ENCODE results near the gene MPRIP.

Gene MPRIP

GRCh38 chr17:17035920-17036523 lies 6.2 kb upstream of the MPRIP start:
- H3K9ac ChIP-seq (ENCODE audit: low read length), result no peak overlapping the region
- no peaks in the 10 kb centered on the region for H3K36me3 ChIP-seq (ENCODE audit: control insufficient read depth, low read depth, low read length)
- no peaks in the 10 kb centered on the region for H3K4me1 ChIP-seq (ENCODE audit: control insufficient read depth, low read depth, low read length)
- H3K4me3 ChIP-seq (ENCODE audit: low read length), result no peak overlapping the region
- H3K27me3 ChIP-seq (ENCODE audit: control insufficient read depth, insufficient read depth, low read length), result peaks cover 3% of the 10 kb centered on the region
- no peak overlapping the region for H3K27ac ChIP-seq (ENCODE audit: low read length)
- no peaks in the 10 kb centered on the region for H3K9me3 ChIP-seq (ENCODE audit: control insufficient read depth, low read depth, low read length)

- Histone ChIP-seq H3K36me3 (ENCODE audit: control insufficient read depth, low read depth, low read length) (no peaks in the 10 kb centered on the region), H3K27me3 (ENCODE audit: control insufficient read depth, insufficient read depth, low read length) (peaks cover 8% of the 10 kb centered on the region), H3K9me3 (ENCODE audit: control insufficient read depth, low read depth, low read length) (no peaks in the 10 kb centered on the region), H3K4me3 (ENCODE audit: low read length) (no peak overlapping the region), H3K27ac (ENCODE audit: low read length) (no peak overlapping the region), H3K4me1 (ENCODE audit: control insufficient read depth, low read depth, low read length) (peaks cover 2% of the 10 kb centered on the region), H3K9ac (ENCODE audit: low read length) (no peak overlapping the region)
These were observed 5.7 kb upstream of the MPRIP start for GRCh38 chr17:17036524-17036998.

- peaks cover 9% of the 10 kb centered on the region for H3K27me3 ChIP-seq (ENCODE audit: control insufficient read depth, insufficient read depth, low read length)
- H3K36me3 ChIP-seq (ENCODE audit: control insufficient read depth, low read depth, low read length), result no peaks in the 10 kb centered on the region
- H3K27ac ChIP-seq (ENCODE audit: low read length), result no peak overlapping the region
- peaks cover 21% of the 10 kb centered on the region for H3K4me1 ChIP-seq (ENCODE audit: control insufficient read depth, low read depth, low read length)
- H3K9ac ChIP-seq (ENCODE audit: low read length), result no peak overlapping the region
- no peaks in the 10 kb centered on the region for H3K9me3 ChIP-seq (ENCODE audit: control insufficient read depth, low read depth, low read length)
- H3K4me3 ChIP-seq (ENCODE audit: low read length), result no peak overlapping the region
These were observed 2.3 kb upstream of the MPRIP start for GRCh38 chr17:17039911-17040310.

- H3K27me3 ChIP-seq (ENCODE audit: control insufficient read depth, insufficient read depth, low read length), result peaks cover 9% of the 10 kb centered on the region
- H3K9ac ChIP-seq (ENCODE audit: low read length), result no peak overlapping the region
- no peaks in the 10 kb centered on the region for H3K36me3 ChIP-seq (ENCODE audit: control insufficient read depth, low read depth, low read length)
- peaks cover 25% of the 10 kb centered on the region for H3K4me1 ChIP-seq (ENCODE audit: control insufficient read depth, low read depth, low read length)
- H3K9me3 ChIP-seq (ENCODE audit: control insufficient read depth, low read depth, low read length), result no peaks in the 10 kb centered on the region
- no peak overlapping the region for H3K27ac ChIP-seq (ENCODE audit: low read length)
- H3K4me3 ChIP-seq (ENCODE audit: low read length), result no peak overlapping the region
These were observed 1.2 kb upstream of the MPRIP start for GRCh38 chr17:17041018-17041521.

GRCh38 chr17:17041571-17042383 lies 480 bp upstream of the MPRIP start:
- peaks cover 25% of the 10 kb centered on the region for H3K4me1 ChIP-seq (ENCODE audit: control insufficient read depth, low read depth, low read length)
- peaks cover 9% of the 10 kb centered on the region for H3K27me3 ChIP-seq (ENCODE audit: control insufficient read depth, insufficient read depth, low read length)
- H3K9ac ChIP-seq (ENCODE audit: low read length), result no peak overlapping the region
- H3K36me3 ChIP-seq (ENCODE audit: control insufficient read depth, low read depth, low read length), result no peaks in the 10 kb centered on the region
- no peaks in the 10 kb centered on the region for H3K9me3 ChIP-seq (ENCODE audit: control insufficient read depth, low read depth, low read length)
- peak overlapping the region; percentile 58 for H3K4me3 ChIP-seq (ENCODE audit: low read length)
- no peak overlapping the region for H3K27ac ChIP-seq (ENCODE audit: low read length)

- no peak overlapping the region for H3K27ac ChIP-seq (ENCODE audit: low read length)
These were observed 699 bp downstream of the MPRIP start for GRCh38 chr17:17042851-17043460.

GRCh38 chr17:17043461-17044271 lies 1.4 kb downstream of the MPRIP start:
- peaks cover 9% of the 10 kb centered on the region for H3K27me3 ChIP-seq (ENCODE audit: control insufficient read depth, insufficient read depth, low read length)
- H3K36me3 ChIP-seq (ENCODE audit: control insufficient read depth, low read depth, low read length), result no peaks in the 10 kb centered on the region
- peak overlapping the region; percentile 95 for H3K4me3 ChIP-seq (ENCODE audit: low read length)
- H3K9me3 ChIP-seq (ENCODE audit: control insufficient read depth, low read depth, low read length), result no peaks in the 10 kb centered on the region
- peak overlapping the region; percentile 69 for H3K9ac ChIP-seq (ENCODE audit: low read length)
- no peak overlapping the region for H3K27ac ChIP-seq (ENCODE audit: low read length)
- peaks cover 25% of the 10 kb centered on the region for H3K4me1 ChIP-seq (ENCODE audit: control insufficient read depth, low read depth, low read length)

More at GRCh38 chr17:17042851-17043460, 699 bp downstream of the MPRIP start:
- peak overlapping the region; percentile 69 for H3K9ac ChIP-seq (ENCODE audit: low read length)
- peaks cover 25% of the 10 kb centered on the region for H3K4me1 ChIP-seq (ENCODE audit: control insufficient read depth, low read depth, low read length)
- H3K4me3 ChIP-seq (ENCODE audit: low read length), result peak overlapping the region; percentile 95
- peaks cover 9% of the 10 kb centered on the region for H3K27me3 ChIP-seq (ENCODE audit: control insufficient read depth, insufficient read depth, low read length)
- no peaks in the 10 kb centered on the region for H3K36me3 ChIP-seq (ENCODE audit: control insufficient read depth, low read depth, low read length)
- no peaks in the 10 kb centered on the region for H3K9me3 ChIP-seq (ENCODE audit: control insufficient read depth, low read depth, low read length)

GRCh38 chr17:17044846-17045561 lies 2.7 kb downstream of the MPRIP start:
- no peaks in the 10 kb centered on the region for H3K36me3 ChIP-seq (ENCODE audit: control insufficient read depth, low read depth, low read length)
- no peak overlapping the region for H3K9ac ChIP-seq (ENCODE audit: low read length)
- no peak overlapping the region for H3K4me3 ChIP-seq (ENCODE audit: low read length)
- no peak overlapping the region for H3K27ac ChIP-seq (ENCODE audit: low read length)
- H3K9me3 ChIP-seq (ENCODE audit: control insufficient read depth, low read depth, low read length), result no peaks in the 10 kb centered on the region
- H3K27me3 ChIP-seq (ENCODE audit: control insufficient read depth, insufficient read depth, low read length), result peaks cover 9% of the 10 kb centered on the region
- peaks cover 25% of the 10 kb centered on the region for H3K4me1 ChIP-seq (ENCODE audit: control insufficient read depth, low read depth, low read length)

GRCh38 chr17:17048106-17048505 lies 5.8 kb downstream of the MPRIP start:
- Histone ChIP-seq H3K27ac (ENCODE audit: low read length) (no peak overlapping the region), H3K27me3 (ENCODE audit: control insufficient read depth, insufficient read depth, low read length) (no peaks in the 10 kb centered on the region), H3K9me3 (ENCODE audit: control insufficient read depth, low read depth, low read length) (no peaks in the 10 kb centered on the region), H3K9ac (ENCODE audit: low read length) (no peak overlapping the region), H3K4me1 (ENCODE audit: control insufficient read depth, low read depth, low read length) (peaks cover 20% of the 10 kb centered on the region), H3K36me3 (ENCODE audit: control insufficient read depth, low read depth, low read length) (no peaks in the 10 kb centered on the region), H3K4me3 (ENCODE audit: low read length) (no peak overlapping the region)

GRCh38 chr17:17050346-17051345 lies 8.4 kb downstream of the MPRIP start:
- H3K9ac ChIP-seq (ENCODE audit: low read length), result no peak overlapping the region
- no peaks in the 10 kb centered on the region for H3K27me3 ChIP-seq (ENCODE audit: control insufficient read depth, insufficient read depth, low read length)
- no peak overlapping the region for H3K27ac ChIP-seq (ENCODE audit: low read length)
- H3K36me3 ChIP-seq (ENCODE audit: control insufficient read depth, low read depth, low read length), result no peaks in the 10 kb centered on the region
- H3K4me1 ChIP-seq (ENCODE audit: control insufficient read depth, low read depth, low read length), result peaks cover 4% of the 10 kb centered on the region
- no peak overlapping the region for H3K4me3 ChIP-seq (ENCODE audit: low read length)
- no peaks in the 10 kb centered on the region for H3K9me3 ChIP-seq (ENCODE audit: control insufficient read depth, low read depth, low read length)
